Endodermal cell (in vitro differentiated cells): Measurements from ENCODE around the gene PANK1. TPM values are rescaled to one million over a fixed set of nuclear protein-coding genes. Genes with fewer than 3 reads are reported as not detected.

Experiments
- DNase-seq: peaks from one replicate; pipeline ENCODE4 v3.0.0-alpha.2; 2017
- H3K27ac ChIP-seq: 2 replicates; pipeline ENCODE4 v1.5.1; 2013; ENCODE audit warnings: mild to moderate bottlenecking, low read depth, low read length, moderate library complexity
- H3K27me3 ChIP-seq: 2 replicates; pipeline ENCODE4 v1.6.1; 2013; ENCODE audit warnings: mild to moderate bottlenecking, low read length, moderate library complexity; ENCODE audit not compliant: insufficient read depth, control insufficient read depth, poor library complexity, severe bottlenecking
- H3K36me3 ChIP-seq: 2 replicates; pipeline ENCODE4 v1.7.0; 2013; ENCODE audit warnings: mild to moderate bottlenecking, low read length, moderate library complexity; ENCODE audit not compliant: control insufficient read depth, insufficient read depth
- H3K4me1 ChIP-seq: one replicate; pipeline ENCODE4 v1.7.0; 2013; ENCODE audit warnings: low read length; ENCODE audit not compliant: control insufficient read depth, insufficient read depth
- H3K4me3 ChIP-seq: 2 replicates; pipeline ENCODE4 v1.5.1; 2013; ENCODE audit warnings: mild to moderate bottlenecking, low read length, moderate library complexity
- H3K9ac ChIP-seq: 2 replicates; pipeline ENCODE4 v1.6.1; 2013; ENCODE audit warnings: mild to moderate bottlenecking, low read length, moderate library complexity; ENCODE audit not compliant: poor library complexity, severe bottlenecking; ENCODE audit errors: extremely low read depth
- H3K9me3 ChIP-seq: 2 replicates; pipeline ENCODE4 v1.6.1; 2013; ENCODE audit warnings: mild to moderate bottlenecking, low read length, moderate library complexity; ENCODE audit not compliant: control insufficient read depth
- H3K27ac Mint-ChIP-seq: 2 replicates; pipeline ENCODE4 v1.8.0; 2020; ENCODE audit warnings: mixed read lengths
- H3K27me3 Mint-ChIP-seq: 2 replicates; pipeline ENCODE4 v1.8.0; 2021; ENCODE audit warnings: mild to moderate bottlenecking, mixed read lengths; ENCODE audit not compliant: insufficient read depth
- H3K36me3 Mint-ChIP-seq: 2 replicates; pipeline ENCODE4 v1.8.0; 2020; ENCODE audit warnings: low read depth, mixed read lengths
- H3K4me1 Mint-ChIP-seq: 2 replicates; pipeline ENCODE4 v1.8.0; 2020; ENCODE audit warnings: mixed read lengths
- H3K4me3 Mint-ChIP-seq: 2 replicates; pipeline ENCODE4 v1.8.0; 2020; ENCODE audit warnings: mild to moderate bottlenecking, moderate library complexity, mixed read lengths
- H3K9me3 Mint-ChIP-seq: 2 replicates; pipeline ENCODE4 v1.8.0; 2020; ENCODE audit warnings: mild to moderate bottlenecking, mixed read lengths
- CTCF ChIP-seq: fragments of 200-600 bp; sonication (generic); conservative IDR thresholded peaks from 2 replicates; pipeline ENCODE4 v1.5.0; 2021; ENCODE audit warnings: antibody characterized with exemption, mild to moderate bottlenecking
- WGBS, 2 experiments: methylation state at CpG; one replicate each; pipeline versions ENCODE4 v1.1.5 to v1.1.7; 2013; ENCODE audit warnings: missing lambda C conversion rate in 2 of 2, mixed read lengths in 1 of 2; ENCODE audit not compliant: insufficient coverage in 1 of 2, insufficient read length in 1 of 2; 5-methylcytosine and 5-hydroxymethylcytosine counted together
- total RNA-seq, 2 donors: library from RNA; stranded (reverse); fragmentation: NEBNext Ultra II Directional in 1 of 2; extraction: Animal tissue kit (Norgen Biotek cat#: 25700) in 1 of 2; gene quantifications; 2 replicates in 1 of 2; 3 replicates in 1 of 2; pipeline ENCODE4 v1.2.1, GENCODE V29; 2021

Gene PANK1
- total RNA-seq, 2 donors from 2014 or later: 23.4 to 28.8 TPM

GRCh38 chr10:89543841-89544240 lies 101.2 kb downstream of the PANK1 start:
- Histone ChIP-seq H3K27ac (no peak overlapping the region), H3K4me3 (no peak overlapping the region), H3K9ac (no peak overlapping the region), H3K4me1 (no peaks in the 10 kb centered on the region), H3K27me3 (peaks cover 5% of the 10 kb centered on the region), H3K36me3 (no peaks in the 10 kb centered on the region), H3K9me3 (no peaks in the 10 kb centered on the region)
- Mint-ChIP-seq H3K4me1 (peaks cover 3% of the 10 kb centered on the region), H3K27ac (no peak overlapping the region), H3K4me3 (no peak overlapping the region), H3K27me3 (peaks cover 8% of the 10 kb centered on the region), H3K9me3 (peaks cover 11% of the 10 kb centered on the region), H3K36me3 (no peaks in the 10 kb centered on the region)
- 95% methylated on average over 3 of the region's 3 CpGs; no CpG with 5 or more reads in 1 of the 2 experiments for WGBS, 2 experiments
- no peak for DNase-seq
- no peak for TF ChIP-seq CTCF

- 96% methylated on average over 4 of the region's 4 CpGs for WGBS, 2 experiments
Measured at GRCh38 chr10:89540420-89540949, 104.6 kb downstream of the PANK1 start.

GRCh38 chr10:89537364-89537763 lies 107.7 kb downstream of the PANK1 start:
- Histone ChIP-seq H3K36me3 (no peaks in the 10 kb centered on the region), H3K4me1 (no peaks in the 10 kb centered on the region), H3K27me3 (peaks cover 58% of the 10 kb centered on the region), H3K4me3 (no peak overlapping the region), H3K9me3 (no peaks in the 10 kb centered on the region), H3K27ac (no peak overlapping the region), H3K9ac (no peak overlapping the region)
- TF ChIP-seq CTCF: no peak
- Mint-ChIP-seq H3K27me3 (peaks cover 35% of the 10 kb centered on the region), H3K36me3 (no peaks in the 10 kb centered on the region), H3K27ac (no peak overlapping the region), H3K4me3 (no peak overlapping the region), H3K4me1 (peaks cover 19% of the 10 kb centered on the region), H3K9me3 (no peaks in the 10 kb centered on the region)
- no peak for DNase-seq
- WGBS, 2 experiments: 67 to 84% methylated on average over 1 of the region's 1 CpG

More at GRCh38 chr10:89540420-89540949, 104.6 kb downstream of the PANK1 start:
- H3K9ac ChIP-seq: no peak overlapping the region
- peaks cover 30% of the 10 kb centered on the region for H3K27me3 ChIP-seq
- H3K4me3 Mint-ChIP-seq: no peak overlapping the region
- TF ChIP-seq CTCF: no peak
- no peaks in the 10 kb centered on the region for H3K36me3 ChIP-seq
- H3K9me3 ChIP-seq: no peaks in the 10 kb centered on the region
- peaks cover 8% of the 10 kb centered on the region for H3K4me1 Mint-ChIP-seq
- no peak overlapping the region for H3K4me3 ChIP-seq
- DNase-seq: no peak
- H3K27ac ChIP-seq: no peak overlapping the region
- H3K4me1 ChIP-seq: no peaks in the 10 kb centered on the region
- peaks cover 29% of the 10 kb centered on the region for H3K27me3 Mint-ChIP-seq
- H3K9me3 Mint-ChIP-seq: peaks cover 2% of the 10 kb centered on the region
- no peaks in the 10 kb centered on the region for H3K36me3 Mint-ChIP-seq
- no peak overlapping the region for H3K27ac Mint-ChIP-seq
